ENCODE results near the gene GPATCH2. TPM values are rescaled to one million over a fixed set of nuclear protein-coding genes. Genes with fewer than 3 reads are reported as not detected.

The GPATCH2 gene
- total and polyA plus RNA-seq, 2 donors (not counting 1 experiment from before 2014, with no cell fraction given): 10.5 to 22.0 TPM

GRCh38 chr1:217539510-217539909, 91.4 kb downstream of the GPATCH2 start:
- no peaks in the 10 kb centered on the region for H3K79me2 ChIP-seq (ENCODE audit: control insufficient read depth, insufficient read depth, low read length)
- H3K4me2 ChIP-seq (ENCODE audit: extremely low read depth, insufficient read depth, low read length): no peak overlapping the region
- TF ChIP-seq EZH2 (IDR thresholded peaks at IDR 0.05; ENCODE audit: low read length, missing control alignments) (no peak), CTCF (conservative IDR thresholded peaks at IDR 0.05 in 1 of 2, IDR thresholded peaks at IDR 0.05 in 1 of 2; ENCODE audit: low read depth in 1 of 2, low read length in 2 of 2) (no peak)
- no peak overlapping the region for H3K27ac ChIP-seq (ENCODE audit: insufficient read depth, low read length)
- no peak overlapping the region for H3K9ac ChIP-seq (ENCODE audit: insufficient read depth, low read length)
- no peak for DNase-seq (ENCODE audit: low read depth in 2 of 2)
- H3K4me1 ChIP-seq (ENCODE audit: control insufficient read depth, extremely low read depth, insufficient read depth, low read length): no peaks in the 10 kb centered on the region
- H4K20me1 ChIP-seq (ENCODE audit: control insufficient read depth, extremely low read depth, insufficient read depth, low read length): no peaks in the 10 kb centered on the region
- no peak overlapping the region for H2AFZ ChIP-seq (ENCODE audit: low read length)
- no peak overlapping the region for H3K4me3 ChIP-seq (replicated peaks in 1 of 4; ENCODE audit: control extremely low read depth in 1 of 4, insufficient read depth in 1 of 4, low read depth in 3 of 4, low read length in 4 of 4)
- no peaks in the 10 kb centered on the region for H3K9me3 ChIP-seq (ENCODE audit: control insufficient read depth, insufficient read depth, low read depth, low read length)
- no peaks in the 10 kb centered on the region for H3K36me3 ChIP-seq (ENCODE audit: control insufficient read depth, insufficient read depth, low read length)
- no peaks in the 10 kb centered on the region for H3K27me3 ChIP-seq (ENCODE audit: control insufficient read depth, insufficient read depth, low read length)

- H3K9ac ChIP-seq (ENCODE audit: insufficient read depth, low read length): no peak overlapping the region
- H4K20me1 ChIP-seq (ENCODE audit: control insufficient read depth, extremely low read depth, insufficient read depth, low read length): no peaks in the 10 kb centered on the region
- no peak overlapping the region for H3K4me3 ChIP-seq (replicated peaks in 1 of 4; ENCODE audit: control extremely low read depth in 1 of 4, insufficient read depth in 1 of 4, low read depth in 3 of 4, low read length in 4 of 4)
- no peaks in the 10 kb centered on the region for H3K9me3 ChIP-seq (ENCODE audit: control insufficient read depth, insufficient read depth, low read depth, low read length)
- no peak overlapping the region for H2AFZ ChIP-seq (ENCODE audit: low read length)
- H3K36me3 ChIP-seq (ENCODE audit: control insufficient read depth, insufficient read depth, low read length): no peaks in the 10 kb centered on the region
- H3K4me2 ChIP-seq (ENCODE audit: extremely low read depth, insufficient read depth, low read length): no peak overlapping the region
- no peaks in the 10 kb centered on the region for H3K79me2 ChIP-seq (ENCODE audit: control insufficient read depth, insufficient read depth, low read length)
- H3K27ac ChIP-seq (ENCODE audit: insufficient read depth, low read length): no peak overlapping the region
- DNase-seq (ENCODE audit: low read depth in 2 of 2): no peak
- no peak for TF ChIP-seq EZH2 (IDR thresholded peaks at IDR 0.05; ENCODE audit: low read length, missing control alignments)
- no peak for TF ChIP-seq CTCF (conservative IDR thresholded peaks at IDR 0.05 in 1 of 2, IDR thresholded peaks at IDR 0.05 in 1 of 2; ENCODE audit: low read depth in 1 of 2, low read length in 2 of 2)
- no peaks in the 10 kb centered on the region for H3K27me3 ChIP-seq (ENCODE audit: control insufficient read depth, insufficient read depth, low read length)
- no peaks in the 10 kb centered on the region for H3K4me1 ChIP-seq (ENCODE audit: control insufficient read depth, extremely low read depth, insufficient read depth, low read length)
Observed at GRCh38 chr1:217535601-217536377, 95.1 kb downstream of the GPATCH2 start.

GRCh38 chr1:217534566-217534965, 96.3 kb downstream of the GPATCH2 start:
- Histone ChIP-seq H3K4me3 (replicated peaks in 1 of 4; ENCODE audit: control extremely low read depth in 1 of 4, insufficient read depth in 1 of 4, low read depth in 3 of 4, low read length in 4 of 4) (no peak overlapping the region), H3K79me2 (ENCODE audit: control insufficient read depth, insufficient read depth, low read length) (no peaks in the 10 kb centered on the region), H3K4me1 (ENCODE audit: control insufficient read depth, extremely low read depth, insufficient read depth, low read length) (no peaks in the 10 kb centered on the region), H3K9ac (ENCODE audit: insufficient read depth, low read length) (no peak overlapping the region), H4K20me1 (ENCODE audit: control insufficient read depth, extremely low read depth, insufficient read depth, low read length) (no peaks in the 10 kb centered on the region), H2AFZ (ENCODE audit: low read length) (no peak overlapping the region), H3K27me3 (ENCODE audit: control insufficient read depth, insufficient read depth, low read length) (no peaks in the 10 kb centered on the region), H3K27ac (ENCODE audit: insufficient read depth, low read length) (no peak overlapping the region), H3K4me2 (ENCODE audit: extremely low read depth, insufficient read depth, low read length) (no peak overlapping the region), H3K36me3 (ENCODE audit: control insufficient read depth, insufficient read depth, low read length) (no peaks in the 10 kb centered on the region), H3K9me3 (ENCODE audit: control insufficient read depth, insufficient read depth, low read depth, low read length) (no peaks in the 10 kb centered on the region)
- DNase-seq (ENCODE audit: low read depth in 2 of 2): peak; percentile 9 to 24
- TF ChIP-seq EZH2 (IDR thresholded peaks at IDR 0.05; ENCODE audit: low read length, missing control alignments): no peak
- TF ChIP-seq CTCF (conservative IDR thresholded peaks at IDR 0.05 in 1 of 2, IDR thresholded peaks at IDR 0.05 in 1 of 2; ENCODE audit: low read depth in 1 of 2, low read length in 2 of 2): no peak

Data from fibroblast of lung (primary cell).